HG02840 (cell line): Measurements from ENCODE around the gene CCDC27.

Experiments
- ATAC-seq: cut with Tn5 transposase; IDR thresholded peaks from one replicate; pipeline ENCODE4 v1.9.1; 2021; ENCODE audit warnings: mild to moderate bottlenecking, moderate library complexity, moderate number of reproducible peaks; ENCODE audit not compliant: unreplicated experiment, low FRiP score

The CCDC27 gene

GRCh38 chr1:3814771-3815561 is 62.7 kb downstream of the CCDC27 start:
- no peak for ATAC-seq

GRCh38 chr1:3816331-3817137 is 64.3 kb downstream of the CCDC27 start:
- ATAC-seq: no peak

GRCh38 chr1:3817138-3817740 is 65.0 kb downstream of the CCDC27 start:
- no peak for ATAC-seq

GRCh38 chr1:3817821-3818597 is 65.8 kb downstream of the CCDC27 start:
- no peak for ATAC-seq

- no peak for ATAC-seq
These were observed 67.5 kb downstream of the CCDC27 start for GRCh38 chr1:3819771-3820200.

- ATAC-seq: no peak
These were observed 68.1 kb downstream of the CCDC27 start for GRCh38 chr1:3820316-3820715.

- ATAC-seq: no peak
These were observed 68.8 kb downstream of the CCDC27 start for GRCh38 chr1:3821004-3821403.
